ENCODE measurements around the gene ADCK2.

GRCh38 chr7:140734096-140734495 is 61.4 kb downstream of the ADCK2 start:
- no peak for TF ChIP-seq CTCF (IDR thresholded peaks at IDR 0.05; ENCODE audit: low read depth, low read length)
- no peak for TF ChIP-seq EZH2phosphoT487 (IDR thresholded peaks at IDR 0.05; ENCODE audit: low read depth)

Data from OCI-LY3 (cell line).